ENCODE measurements around the gene SPATA22. TPM values are rescaled to one million over a fixed set of nuclear protein-coding genes. Genes with fewer than 3 reads are reported as not detected.

The SPATA22 gene
- total and polyA plus RNA-seq, 9 of the 15 experiments (the other 6 are each of a cell fraction or from before 2014, with no cell fraction given) = 0.17 to 0.77 (median 0.44) TPM

- Histone ChIP-seq H3K4me1 (replicated peaks in 1 of 2; ENCODE audit: control insufficient read depth in 2 of 2, insufficient read depth in 2 of 2, low read length in 2 of 2) (no peaks in the 10 kb centered on the region), H4K20me1 (replicated peaks; ENCODE audit: control insufficient read depth, insufficient read depth, low read length) (no peaks in the 10 kb centered on the region), H3K36me3 (ENCODE audit: control insufficient read depth, insufficient read depth, low read length) (no peaks in the 10 kb centered on the region), H3K9me1 (ENCODE audit: control insufficient read depth, insufficient read depth, low read length) (no peaks in the 10 kb centered on the region), H3K4me2 (ENCODE audit: insufficient read depth, low read length) (no peak overlapping the region), H3K79me2 (ENCODE audit: control insufficient read depth, insufficient read depth, low read length) (no peaks in the 10 kb centered on the region), H3K27me3 (ENCODE audit: control insufficient read depth in 2 of 2, insufficient read depth in 2 of 2, low read length in 2 of 2) (peaks cover 0 to 12% of the 10 kb centered on the region in 2 experiments; a peak in 1 of 5 replicates), H3K9ac (ENCODE audit: insufficient read depth in 1 of 2, low read depth in 2 of 2, low read length in 2 of 2) (no peak overlapping the region), H2AFZ (ENCODE audit: low read depth, low read length) (no peak overlapping the region), H3K4me3 (no peak overlapping the region), H3K27ac (ENCODE audit: extremely low read depth, low read depth, low read length) (no peak overlapping the region), H3K9me3 (replicated peaks; ENCODE audit: control insufficient read depth, insufficient read depth, low read depth, low read length) (no peaks in the 10 kb centered on the region)
- DNase-seq (ENCODE audit: extremely low read depth in 1 of 4, low spot score in 3 of 4) (no peak), FAIRE-seq (no peak), ATAC-seq (no peak)
- intact Hi-C loops (cut with micrococcal nuclease) = no loop called here
- ChIA-PET CTCF (ENCODE audit: low intra/inter-chr PET ratio) (no interaction called here), POLR2A (interaction anchor here (1.1 kb wide), 1 partner anchor 12 kb away, joined by 3 read pairs; no protein-coding TSS in a partner anchor)
- in situ Hi-C loops (cut with MboI) = no loop called here
- 17% methylated on average over 2 of the region's 2 CpGs for WGBS (ENCODE audit: insufficient coverage, low coverage, missing lambda C conversion rate)
- no TSS peak for BruUV-seq (replicated peaks)
- TF ChIP-seq NR0B1 (IDR thresholded peaks at IDR 0.05; ENCODE audit: partially characterized antibody) (no peak), DNMT1 (IDR thresholded peaks at IDR 0.05) (no peak), BRF1 (IDR thresholded peaks at IDR 0.05; ENCODE audit: borderline replicate concordance, extremely low read depth, insufficient read length) (no peak), SAFB (IDR thresholded peaks at IDR 0.05; ENCODE audit: borderline replicate concordance, low read depth, low read length) (no peak), ESRRA (IDR thresholded peaks at IDR 0.05; ENCODE audit: borderline replicate concordance, low read depth) (no peak), KLF10 (CRISPR knock-in tag; IDR thresholded peaks at IDR 0.05) (no peak), SIN3A (IDR thresholded peaks at IDR 0.05; ENCODE audit: borderline replicate concordance in 2 of 2, control insufficient read depth in 1 of 2, low read depth in 2 of 2, low read length in 2 of 2) (no peak), TAF15 (IDR thresholded peaks at IDR 0.05; ENCODE audit: low read depth, low read length) (no peak), SMARCE1 (IDR thresholded peaks at IDR 0.05) (no peak), ZNF212 (CRISPR knock-in tag; IDR thresholded peaks at IDR 0.05) (no peak), ASH1L (IDR thresholded peaks at IDR 0.05; ENCODE audit: borderline replicate concordance, low read depth, partially characterized antibody) (no peak)
Observed at GRCh38 chr17:3506054-3506453, 34.4 kb upstream of the SPATA22 start.
